HEK293 (cell line): ENCODE results near the gene S100A10.

Experiments used
- HIC1 ChIP-seq: fragments of 450-650 bp; formaldehyde crosslinking; IDR thresholded peaks from 2 replicates; pipeline ENCODE4 v1.5.1; 2016; ENCODE audit warnings: missing biosample characterization, missing genetic modification characterization
- KLF16 ChIP-seq: fragments of 450-650 bp; formaldehyde crosslinking; IDR thresholded peaks from 2 replicates; pipeline ENCODE4 v1.5.1; 2017; ENCODE audit warnings: missing biosample characterization, missing genetic modification characterization
- PRDM1 ChIP-seq: fragments of 450-650 bp; formaldehyde crosslinking; IDR thresholded peaks from 2 replicates; pipeline ENCODE4; 2016; ENCODE audit warnings: missing biosample characterization, missing genetic modification characterization
- RBAK ChIP-seq: fragments of 450-650 bp; formaldehyde crosslinking; IDR thresholded peaks from 2 replicates; pipeline ENCODE4 v1.5.1; 2016; ENCODE audit warnings: missing biosample characterization, missing genetic modification characterization
- SCRT2 ChIP-seq: fragments of 450-650 bp; formaldehyde crosslinking; IDR thresholded peaks from 2 replicates; pipeline ENCODE4 v1.5.1; 2016; ENCODE audit warnings: missing biosample characterization, missing genetic modification characterization
- SP7 ChIP-seq: fragments of 450-650 bp; formaldehyde crosslinking; IDR thresholded peaks from 2 replicates; pipeline ENCODE4 v1.5.1; 2016; ENCODE audit warnings: missing biosample characterization, missing genetic modification characterization
- ZBTB26 ChIP-seq: fragments of 450-650 bp; formaldehyde crosslinking; optimal IDR thresholded peaks from 2 replicates; pipeline ENCODE3; 2016; ENCODE audit warnings: missing biosample characterization, mild to moderate bottlenecking, missing genetic modification characterization
- ZBTB49 ChIP-seq: fragments of 450-650 bp; formaldehyde crosslinking; IDR thresholded peaks from 2 replicates; pipeline ENCODE4 v1.5.1; 2016; ENCODE audit warnings: missing biosample characterization, missing genetic modification characterization, low read depth
- ZFP37 ChIP-seq: fragments of 450-650 bp; formaldehyde crosslinking; IDR thresholded peaks from 2 replicates; pipeline ENCODE4 v1.5.1; 2016; ENCODE audit warnings: missing biosample characterization, missing genetic modification characterization
- ZIC2 ChIP-seq: fragments of 450-650 bp; formaldehyde crosslinking; IDR thresholded peaks from 2 replicates; pipeline ENCODE4 v1.5.1; 2016; ENCODE audit warnings: missing biosample characterization, missing genetic modification characterization
- ZNF10 ChIP-seq: fragments of 450-650 bp; formaldehyde crosslinking; IDR thresholded peaks from 2 replicates; pipeline ENCODE4 v1.5.1; 2017; ENCODE audit warnings: missing biosample characterization, missing genetic modification characterization
- ZNF155 ChIP-seq: fragments of 450-650 bp; formaldehyde crosslinking; IDR thresholded peaks from 2 replicates; pipeline ENCODE4 v1.5.1; 2016; ENCODE audit warnings: missing biosample characterization, missing genetic modification characterization
- ZNF16 ChIP-seq: fragments of 450-650 bp; formaldehyde crosslinking; IDR thresholded peaks from 2 replicates; pipeline ENCODE4 v1.5.1; 2016; ENCODE audit warnings: low read depth, missing biosample characterization, missing genetic modification characterization
- ZNF174 ChIP-seq: fragments of 450-650 bp; formaldehyde crosslinking; IDR thresholded peaks from 2 replicates; pipeline ENCODE4 v1.5.0; 2017; ENCODE audit warnings: missing biosample characterization, mild to moderate bottlenecking, missing genetic modification characterization
- ZNF202 ChIP-seq: fragments of 450-650 bp; formaldehyde crosslinking; IDR thresholded peaks from 2 replicates; pipeline ENCODE4 v1.5.1; 2016; ENCODE audit warnings: missing biosample characterization, missing genetic modification characterization, borderline replicate concordance
- ZNF214 ChIP-seq: fragments of 450-650 bp; formaldehyde crosslinking; IDR thresholded peaks from 2 replicates; pipeline ENCODE4 v1.5.1; 2017; ENCODE audit warnings: missing biosample characterization, mild to moderate bottlenecking, missing genetic modification characterization, borderline replicate concordance
- ZNF423 ChIP-seq: fragments of 450-650 bp; formaldehyde crosslinking; IDR thresholded peaks from 2 replicates; pipeline ENCODE4 v1.5.1; 2016; ENCODE audit warnings: missing biosample characterization, missing genetic modification characterization
- ZNF449 ChIP-seq: fragments of 450-650 bp; formaldehyde crosslinking; IDR thresholded peaks from 2 replicates; pipeline ENCODE4 v1.5.1; 2017; ENCODE audit warnings: missing biosample characterization, mild to moderate bottlenecking, missing genetic modification characterization, moderate library complexity
- ZNF529 ChIP-seq: fragments of 450-650 bp; formaldehyde crosslinking; IDR thresholded peaks from 2 replicates; pipeline ENCODE4 v1.5.1; 2017; ENCODE audit warnings: missing genetic modification characterization, missing biosample characterization; ENCODE audit not compliant: insufficient replicate concordance
- ZNF621 ChIP-seq: fragments of 450-650 bp; formaldehyde crosslinking; IDR thresholded peaks from 2 replicates; pipeline ENCODE4 v1.5.1; 2017; ENCODE audit warnings: missing biosample characterization, missing genetic modification characterization
- ZNF792 ChIP-seq: fragments of 450-650 bp; formaldehyde crosslinking; IDR thresholded peaks from 2 replicates; pipeline ENCODE4 v1.5.1; 2016; ENCODE audit warnings: missing biosample characterization, missing genetic modification characterization
- ZNF830 ChIP-seq: fragments of 450-650 bp; IDR thresholded peaks from 2 replicates; pipeline ENCODE4 v1.5.0; 2018; ENCODE audit warnings: missing biosample characterization, missing genetic modification characterization, low read depth, mild to moderate bottlenecking, moderate library complexity
- ZSCAN16 ChIP-seq: fragments of 450-650 bp; formaldehyde crosslinking; IDR thresholded peaks from 2 replicates; pipeline ENCODE4 v1.5.1; 2016; ENCODE audit warnings: missing biosample characterization, missing genetic modification characterization
- ZSCAN4 ChIP-seq: fragments of 450-650 bp; formaldehyde crosslinking; IDR thresholded peaks from 2 replicates; pipeline ENCODE4 v1.5.1; 2017; ENCODE audit warnings: missing biosample characterization, missing genetic modification characterization
- ZSCAN5A ChIP-seq: fragments of 450-650 bp; formaldehyde crosslinking; IDR thresholded peaks from 2 replicates; pipeline ENCODE4 v1.5.1; 2016; ENCODE audit warnings: missing biosample characterization, missing genetic modification characterization
- TF ChIP-seq, protein P1 (sequence below): fragments of 450-650 bp; formaldehyde crosslinking; conservative IDR thresholded peaks from 2 replicates; pipeline ENCODE4 v1.5.1; 2016; ENCODE audit warnings: low read depth, missing biosample characterization, missing genetic modification characterization

S100A10 gene

DNA sequence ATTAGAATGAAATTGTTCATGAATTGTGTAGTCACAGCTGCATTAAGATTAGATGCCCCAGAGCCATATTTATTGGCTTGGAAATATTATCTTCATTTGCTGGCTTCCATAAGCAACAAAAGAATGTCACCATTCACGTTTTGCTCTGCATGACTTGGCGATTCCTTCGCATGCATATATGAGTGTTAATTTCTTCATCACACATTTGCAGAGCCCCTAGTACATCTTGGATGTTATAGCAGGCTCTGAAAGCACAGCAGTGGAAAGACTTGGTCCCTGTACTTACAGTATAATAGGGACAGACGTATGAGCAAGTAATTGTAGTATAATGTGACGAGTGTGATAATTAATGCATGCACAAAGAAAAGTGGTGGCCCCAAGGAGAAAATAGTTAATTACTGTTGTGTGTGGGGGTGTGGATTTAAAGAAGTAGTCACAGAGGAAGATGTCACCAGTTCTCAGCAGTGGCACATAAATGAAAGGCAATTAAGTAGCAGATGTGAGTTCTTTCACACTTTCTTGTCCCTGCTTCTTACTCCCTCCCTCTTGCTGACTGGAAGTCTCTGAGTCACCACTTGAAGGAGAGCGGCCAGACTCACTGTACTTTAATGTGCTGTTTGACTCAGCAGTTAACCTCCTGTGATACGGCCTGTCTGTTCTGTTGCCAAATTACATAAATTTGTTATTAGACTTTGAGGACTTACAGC lies 21.0 kb downstream of the S100A10 start (continued):
- TF ChIP-seq ZNF621 (tag by site-specific recombination) (no peak), ZNF449 (tag by site-specific recombination) (peak; percentile 66; the same call in 1 of the 2 replicates), ZSCAN16 (tag by site-specific recombination) (0 out of 2 replicates have a peak, but pooled peaks have one; percentile 6), ZNF830 (tag by site-specific recombination) (no peak), ZBTB26 (tag by site-specific recombination) (no peak), ZNF423 (tag by site-specific recombination) (no peak), PRDM1 (tag by site-specific recombination) (peak; percentile 97), ZNF202 (tag by site-specific recombination) (no peak), ZNF529 (tag by site-specific recombination) (no peak), SCRT2 (tag by site-specific recombination) (no peak; the same call in 1 of the 2 replicates), SP7 (tag by site-specific recombination) (peak; percentile 99), ZFP37 (tag by site-specific recombination) (peak; percentile 36; the same call in 1 of the 2 replicates), ZSCAN4 (tag by site-specific recombination) (peak; percentile 55), ZNF10 (tag by site-specific recombination) (peak; percentile 85), ZBTB49 (no peak), ZNF16 (tag by site-specific recombination) (no peak), ZNF792 (tag by site-specific recombination) (0 out of 2 replicates have a peak, but pooled peaks have one; percentile 18), KLF16 (peak; percentile 45; the same call in 1 of the 2 replicates), ZIC2 (peak; percentile 50; the same call in 1 of the 2 replicates), HIC1 (tag by site-specific recombination) (peak; percentile 90), RBAK (tag by site-specific recombination) (no peak), ZNF214 (tag by site-specific recombination) (no peak), ZNF155 (no peak), ZSCAN5A (peak; percentile 56; the same call in 1 of the 2 replicates), ZNF174 (tag by site-specific recombination) (no peak)
- TF ChIP-seq, protein P1, sequence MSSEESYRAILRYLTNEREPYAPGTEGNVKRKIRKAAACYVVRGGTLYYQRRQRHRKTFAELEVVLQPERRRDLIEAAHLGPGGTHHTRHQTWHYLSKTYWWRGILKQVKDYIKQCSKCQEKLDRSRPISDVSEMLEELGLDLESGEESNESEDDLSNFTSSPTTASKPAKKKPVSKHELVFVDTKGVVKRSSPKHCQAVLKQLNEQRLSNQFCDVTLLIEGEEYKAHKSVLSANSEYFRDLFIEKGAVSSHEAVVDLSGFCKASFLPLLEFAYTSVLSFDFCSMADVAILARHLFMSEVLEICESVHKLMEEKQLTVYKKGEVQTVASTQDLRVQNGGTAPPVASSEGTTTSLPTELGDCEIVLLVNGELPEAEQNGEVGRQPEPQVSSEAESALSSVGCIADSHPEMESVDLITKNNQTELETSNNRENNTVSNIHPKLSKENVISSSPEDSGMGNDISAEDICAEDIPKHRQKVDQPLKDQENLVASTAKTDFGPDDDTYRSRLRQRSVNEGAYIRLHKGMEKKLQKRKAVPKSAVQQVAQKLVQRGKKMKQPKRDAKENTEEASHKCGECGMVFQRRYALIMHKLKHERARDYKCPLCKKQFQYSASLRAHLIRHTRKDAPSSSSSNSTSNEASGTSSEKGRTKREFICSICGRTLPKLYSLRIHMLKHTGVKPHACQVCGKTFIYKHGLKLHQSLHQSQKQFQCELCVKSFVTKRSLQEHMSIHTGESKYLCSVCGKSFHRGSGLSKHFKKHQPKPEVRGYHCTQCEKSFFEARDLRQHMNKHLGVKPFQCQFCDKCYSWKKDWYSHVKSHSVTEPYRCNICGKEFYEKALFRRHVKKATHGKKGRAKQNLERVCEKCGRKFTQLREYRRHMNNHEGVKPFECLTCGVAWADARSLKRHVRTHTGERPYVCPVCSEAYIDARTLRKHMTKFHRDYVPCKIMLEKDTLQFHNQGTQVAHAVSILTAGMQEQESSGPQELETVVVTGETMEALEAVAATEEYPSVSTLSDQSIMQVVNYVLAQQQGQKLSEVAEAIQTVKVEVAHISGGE (tag by site-specific recombination), result no peak
